Stimulated activated CD4-positive, alpha-beta T cell treated with anti-CD3 and anti-CD28 coated beads, Interleukin-4, amount 100 ng/mL, for 48 hours (primary cell): ENCODE results near the gene THSD4.
"Not testable (repeated sequence)": the region's sequence is repeated elsewhere in the genome, so short reads cannot be mapped to it uniquely, and the experiment has no call there.

Experiments
- DNase-seq, 2 donors: peaks; one replicate each; pipeline ENCODE4 v3.0.0-alpha.2; 2020; ENCODE audit warnings: low read depth in 2 of 2

The THSD4 gene

DNA sequence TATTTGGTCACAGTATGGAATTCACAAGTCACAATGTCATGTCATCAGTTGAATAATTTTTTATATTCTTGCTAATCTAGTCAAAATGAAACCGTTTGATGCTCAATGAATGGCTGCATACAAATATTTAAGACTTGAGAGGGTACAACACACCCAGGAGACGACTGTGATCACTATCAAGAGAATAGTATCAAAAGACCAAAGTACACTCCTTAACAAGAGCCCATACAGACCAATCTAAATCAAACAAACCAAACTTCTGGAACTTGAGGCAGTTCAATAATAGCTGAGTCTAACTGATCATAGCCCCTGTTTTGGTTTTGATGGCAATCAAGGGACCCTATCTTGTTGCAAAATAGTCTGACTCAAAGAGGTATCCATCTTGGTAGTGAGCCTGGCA lies 265.1 kb downstream of the THSD4 start:
- DNase-seq = no peak

DNA sequence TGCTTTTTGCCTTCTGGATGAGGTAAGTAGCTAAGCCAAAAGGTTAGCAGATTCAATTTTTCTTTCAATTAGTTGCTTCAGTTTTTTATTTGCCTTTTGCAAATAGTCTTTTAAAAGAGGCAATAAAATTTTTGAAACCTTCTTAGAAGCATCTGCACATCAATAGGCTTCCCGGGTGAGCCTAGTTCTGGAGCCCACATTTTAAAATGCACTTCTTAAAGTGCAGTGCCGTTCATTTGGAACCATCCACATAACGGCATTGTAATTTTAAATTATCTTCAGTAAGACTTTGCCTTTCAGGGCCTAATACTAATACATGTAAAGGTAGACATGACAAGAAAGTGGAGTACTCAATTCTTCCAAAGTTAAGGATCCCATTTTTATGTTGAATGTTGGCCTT lies 269.2 kb downstream of the THSD4 start:
- no peak for DNase-seq

DNA sequence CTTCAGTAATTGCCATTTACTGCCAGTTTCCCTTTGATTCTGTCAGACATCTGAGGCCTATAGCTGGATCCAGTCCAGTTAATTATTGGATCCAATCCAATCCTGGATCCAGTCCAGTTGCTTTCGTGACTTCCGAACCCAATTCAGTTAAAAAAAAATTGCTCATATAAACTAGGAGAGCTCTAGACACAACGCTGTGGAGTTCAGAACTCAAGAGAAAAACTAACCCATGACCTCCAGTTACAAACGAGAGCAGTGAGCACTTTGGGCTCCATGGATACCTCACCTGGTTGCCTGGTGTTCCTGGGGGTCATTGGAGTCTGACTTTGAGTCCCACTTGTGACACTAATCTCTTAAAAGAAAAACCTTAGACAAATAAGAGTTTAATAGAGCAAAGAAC lies 269.8 kb downstream of the THSD4 start:
- DNase-seq = no peak

DNA sequence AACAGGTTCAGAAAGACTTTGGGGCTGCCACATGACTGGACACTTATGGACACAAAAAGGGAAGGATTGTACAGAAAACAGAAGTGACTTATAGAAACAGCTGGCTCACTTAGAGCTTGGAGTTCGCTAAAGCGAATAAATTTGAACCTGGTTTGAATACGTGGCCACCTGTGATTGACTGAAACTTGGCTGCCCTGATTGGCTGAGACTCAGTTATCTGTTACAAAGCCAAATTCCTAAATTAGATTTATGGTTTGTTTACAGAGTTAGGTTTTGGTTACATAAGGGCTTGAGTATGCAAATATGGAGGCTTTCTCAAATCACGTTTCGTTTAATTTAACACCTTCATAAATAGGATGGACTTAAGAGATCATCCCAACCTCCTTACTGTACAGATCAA lies 270.2 kb downstream of the THSD4 start:
- DNase-seq = no peak

DNA sequence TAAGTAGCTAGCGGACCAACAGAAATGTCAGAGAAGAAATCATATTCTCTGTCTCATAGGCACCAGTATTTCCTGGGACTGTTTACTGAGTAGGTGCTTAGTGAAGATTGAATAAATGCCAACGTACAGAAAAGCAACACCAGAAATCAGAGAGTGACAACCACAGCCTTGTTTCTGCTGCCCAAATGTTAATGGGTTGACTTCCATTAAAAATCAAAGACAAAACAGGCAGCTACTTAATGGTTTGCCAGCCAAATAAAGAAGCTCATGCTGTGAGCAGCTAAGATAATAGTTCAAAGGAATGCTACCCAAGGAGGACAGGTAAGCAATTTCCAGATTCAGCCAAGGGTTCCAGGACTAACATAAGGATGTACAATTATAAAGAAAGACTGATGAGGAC lies 270.7 kb downstream of the THSD4 start:
- DNase-seq = no peak

DNA sequence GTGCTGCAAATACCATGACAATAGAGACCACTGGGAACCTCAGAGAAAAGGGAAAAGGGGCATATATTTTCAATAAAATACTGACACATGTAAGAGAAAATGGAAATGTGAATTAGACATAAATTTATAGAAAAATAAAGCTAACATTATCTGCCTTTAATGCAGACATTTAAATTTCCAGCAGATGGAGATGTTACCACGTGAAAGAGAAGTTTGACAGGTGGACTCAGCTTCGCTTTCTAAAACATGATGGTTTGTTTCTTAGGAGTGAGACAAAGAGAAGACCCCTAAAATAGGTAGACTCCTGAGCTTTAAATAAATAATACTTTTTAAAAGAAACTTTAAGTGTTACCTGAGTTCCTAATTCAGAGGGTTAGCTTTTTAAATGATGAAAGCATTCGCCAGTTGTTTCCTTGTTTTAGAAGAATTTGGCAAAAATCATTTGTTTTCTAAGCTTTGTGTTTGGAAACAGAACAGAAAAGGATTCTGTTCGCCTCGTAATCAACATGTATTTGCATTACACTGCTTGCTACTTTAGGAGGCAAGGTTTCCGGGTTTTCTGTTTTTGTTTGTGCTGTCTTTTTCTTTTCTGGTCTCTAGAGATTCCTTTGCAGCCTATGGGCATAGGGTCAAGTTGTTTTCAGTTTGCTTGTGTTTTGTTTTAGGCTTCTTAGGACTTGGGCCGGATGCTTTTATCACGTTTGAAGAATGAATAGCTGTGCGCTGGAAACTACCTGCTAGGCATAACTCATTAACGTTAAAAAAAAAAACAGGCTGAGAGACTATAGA lies 271.4 kb downstream of the THSD4 start:
- no peak for DNase-seq

DNA sequence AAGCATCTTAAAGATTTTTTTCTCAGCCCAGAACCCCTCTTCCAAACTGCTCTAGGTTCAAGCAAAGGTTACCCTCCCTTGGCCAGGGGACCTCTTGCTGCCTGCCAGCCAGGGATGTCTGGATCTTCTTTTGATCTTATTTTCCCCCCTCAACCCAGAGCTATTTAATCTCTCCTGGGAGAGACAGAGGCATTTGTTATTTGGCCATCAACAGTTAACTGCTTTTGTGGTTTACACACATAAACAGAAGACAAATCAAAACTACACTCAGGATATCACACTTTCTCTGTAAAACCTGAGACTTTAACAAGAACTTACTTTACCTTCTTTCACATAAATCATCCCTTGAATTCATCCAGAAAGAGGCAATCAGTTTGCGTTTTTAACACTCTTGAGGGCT lies 272.5 kb downstream of the THSD4 start:
- DNase-seq = no peak

DNA sequence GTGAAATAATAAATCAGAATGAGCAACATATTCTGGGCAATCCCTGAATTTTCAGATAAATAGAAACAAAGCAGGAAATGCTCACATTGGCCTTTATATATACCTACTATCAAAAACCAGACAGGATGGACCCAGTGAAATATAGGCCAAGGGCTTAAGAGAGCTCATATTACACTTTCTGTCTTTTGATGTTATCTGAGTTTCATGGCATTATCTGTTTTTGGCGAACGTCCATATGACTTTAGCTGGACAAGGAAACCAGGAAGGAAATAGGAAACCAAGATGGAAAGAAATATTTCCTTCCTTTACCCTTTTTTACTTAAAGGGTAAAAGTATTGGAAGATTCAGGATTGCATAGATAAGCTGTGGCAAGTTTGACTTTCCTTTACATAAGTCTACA lies 274.8 kb downstream of the THSD4 start:
- no peak for DNase-seq

DNA sequence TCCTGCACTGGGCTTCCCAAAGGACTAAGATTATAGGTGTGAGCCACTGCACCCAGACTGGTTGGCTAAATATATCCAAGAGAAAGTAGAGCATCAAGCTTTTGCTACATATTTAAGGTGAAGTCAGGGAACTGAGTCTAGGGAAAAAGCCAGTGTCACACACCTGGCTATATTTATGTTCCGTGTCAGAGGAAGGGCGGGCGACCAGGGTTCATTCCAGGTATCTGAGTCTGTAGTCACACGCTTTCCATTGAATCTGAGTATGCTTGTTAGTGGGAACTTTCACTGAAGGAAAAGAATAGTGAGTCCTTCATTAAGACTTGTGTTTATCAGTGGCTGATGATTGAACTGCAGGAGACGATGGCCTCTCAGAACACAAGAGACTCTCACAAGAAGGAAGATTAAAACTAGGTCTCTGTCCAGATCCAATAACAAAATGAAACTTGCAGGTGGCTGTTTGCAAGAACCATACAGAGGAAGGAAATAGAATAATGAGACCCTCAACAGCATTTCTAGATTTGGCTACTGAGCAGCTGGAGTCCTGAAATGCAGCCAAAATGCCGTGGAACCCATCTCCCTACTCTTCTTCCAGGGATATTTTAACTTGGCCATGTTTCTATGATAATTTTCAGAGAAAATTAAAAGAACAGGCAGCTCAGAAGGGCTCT lies 276.3 kb downstream of the THSD4 start:
- DNase-seq = no peak

DNA sequence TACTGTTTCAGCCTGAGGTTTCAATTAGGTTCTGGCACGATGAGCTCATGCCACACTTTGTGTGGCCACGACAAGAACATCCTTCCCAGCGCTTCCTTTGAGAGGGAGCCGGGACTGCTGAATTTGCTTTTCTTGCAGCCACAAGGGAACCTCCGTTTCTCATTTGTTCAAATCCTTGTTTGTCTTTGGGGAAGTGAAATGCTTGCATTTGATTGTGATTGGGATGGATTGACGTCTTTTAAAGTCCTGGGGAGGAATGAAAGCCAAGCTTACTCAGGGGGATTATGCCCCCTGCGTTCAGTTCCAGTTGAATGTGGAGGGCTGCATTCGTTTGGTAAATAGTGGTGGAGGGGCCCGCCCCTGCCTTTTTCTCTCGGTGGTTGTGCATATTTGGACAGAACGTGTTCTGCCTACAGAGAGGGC lies 277.6 kb downstream of the THSD4 start:
- DNase-seq = no peak

DNA sequence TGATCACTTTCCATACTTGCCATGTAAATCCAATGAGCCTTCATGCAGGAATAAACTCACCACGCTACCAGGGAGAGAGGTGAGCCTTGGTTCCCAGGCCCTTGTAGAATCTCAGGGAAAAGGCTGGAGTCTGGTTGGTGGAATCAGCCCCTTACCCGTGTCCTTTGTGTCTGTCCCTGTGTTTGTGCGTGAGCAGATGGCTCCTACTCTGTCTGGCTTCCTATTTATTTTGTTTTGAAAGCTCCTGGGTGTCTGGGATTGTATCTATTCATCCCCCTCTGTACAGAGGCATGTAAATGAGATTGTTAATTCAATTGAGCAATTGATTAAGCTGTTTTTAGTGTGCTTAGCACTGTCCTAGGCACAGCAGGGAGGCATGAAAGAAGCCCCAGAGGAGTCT lies 278.1 kb downstream of the THSD4 start:
- no peak for DNase-seq

DNA sequence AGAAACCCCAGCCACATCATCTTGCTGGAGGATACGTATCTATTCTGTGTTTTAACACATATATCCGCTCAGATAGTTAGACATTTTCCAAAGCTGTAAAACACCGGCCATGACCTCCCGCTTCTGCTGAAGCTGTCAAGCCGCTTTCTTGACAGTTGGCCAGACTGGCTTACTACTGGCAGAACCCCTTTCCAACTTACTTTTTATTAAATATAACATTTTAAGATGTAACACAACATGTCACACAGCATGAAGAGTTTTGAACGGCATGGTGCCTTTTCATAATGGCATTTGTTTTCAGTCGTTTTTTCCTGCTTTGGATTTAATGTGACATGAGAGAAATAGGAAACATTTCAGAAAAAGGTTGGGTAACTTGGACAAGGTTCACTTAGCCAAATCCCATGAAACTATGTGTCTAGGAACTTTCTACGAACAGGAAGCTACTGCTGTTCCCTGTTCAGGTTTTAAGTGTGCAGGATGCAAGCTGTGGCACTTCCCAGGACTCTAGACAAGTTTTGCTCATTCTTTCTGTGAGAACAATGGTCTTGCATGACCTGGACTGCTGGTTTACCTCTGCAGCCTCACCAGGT lies 281.4 kb downstream of the THSD4 start:
- no peak for DNase-seq

DNA sequence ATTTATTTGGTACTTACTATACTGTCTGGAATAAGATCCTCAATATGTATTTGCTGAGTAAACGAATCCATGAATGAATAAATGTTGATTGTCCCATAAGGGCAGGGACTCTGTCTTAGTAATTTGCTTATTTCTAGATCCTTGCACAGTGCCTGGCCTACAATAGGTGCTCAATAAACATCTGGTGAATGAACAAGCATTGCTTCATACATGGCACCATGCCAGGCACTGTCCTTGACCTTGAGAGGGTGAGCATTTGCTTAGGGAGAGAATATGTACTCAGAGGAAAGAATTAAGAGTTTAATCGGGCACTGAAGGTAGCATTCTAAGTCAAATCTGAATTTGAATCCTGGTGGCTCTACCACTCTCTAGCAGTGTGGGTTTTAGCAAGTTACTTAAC lies 282.1 kb downstream of the THSD4 start:
- DNase-seq = no peak

DNA sequence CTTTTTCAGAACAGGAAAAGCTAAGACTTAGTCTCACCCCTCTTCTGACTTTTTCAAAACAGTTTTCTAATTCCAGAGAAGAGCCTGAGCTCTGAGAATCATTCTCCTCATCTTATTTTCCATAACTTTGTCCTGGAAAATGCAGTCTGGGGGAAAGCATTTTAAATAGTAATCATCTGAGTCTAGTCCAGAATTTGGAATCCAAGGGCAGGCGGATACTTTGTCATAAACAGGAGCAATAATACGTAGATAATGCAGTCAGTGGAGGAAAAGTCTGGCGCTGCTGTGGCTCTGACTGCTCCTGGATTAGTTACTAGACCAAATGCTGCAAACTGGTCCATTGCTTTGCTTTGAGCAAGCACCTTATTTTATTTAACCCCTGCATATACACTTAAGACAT lies 285.0 kb downstream of the THSD4 start:
- no peak for DNase-seq

DNA sequence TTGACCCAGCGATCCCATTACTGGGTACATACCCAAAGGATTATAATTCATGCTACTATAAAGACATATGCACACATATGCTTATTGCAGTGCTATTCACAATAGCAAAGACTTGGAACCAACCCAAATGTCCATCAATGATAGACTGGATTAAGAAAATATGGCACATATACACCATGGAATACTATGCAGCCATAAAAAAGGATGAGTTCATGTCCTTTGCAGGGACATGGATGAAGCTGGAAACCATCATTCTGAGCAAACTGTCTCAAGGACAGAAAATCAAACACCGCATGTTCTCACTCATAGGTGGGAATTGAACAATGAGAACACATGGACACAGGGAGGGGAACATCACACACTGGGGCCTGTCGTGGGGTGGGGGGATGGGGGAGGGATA lies 286.5 kb downstream of the THSD4 start:
- not testable (repeated sequence) for DNase-seq

DNA sequence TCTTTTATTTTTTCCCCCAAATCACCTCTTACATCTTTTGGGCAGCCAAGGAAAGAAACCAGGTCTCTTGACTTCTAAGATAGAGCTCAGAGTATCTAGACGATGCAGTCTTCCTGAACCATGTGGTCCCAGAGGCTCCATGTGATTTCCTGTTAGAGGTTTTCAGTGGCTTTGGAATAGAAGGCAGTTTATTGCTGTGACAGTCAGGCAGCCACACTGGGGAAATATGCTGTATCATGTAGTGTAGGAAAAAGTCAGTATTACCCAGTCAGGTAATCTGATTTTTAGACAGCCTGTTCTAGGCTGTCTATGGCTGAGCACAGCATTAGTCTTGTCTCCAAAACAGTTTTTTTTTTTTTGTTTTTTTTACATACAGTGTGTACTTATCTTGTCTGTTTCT lies 294.3 kb downstream of the THSD4 start:
- DNase-seq = no peak

DNA sequence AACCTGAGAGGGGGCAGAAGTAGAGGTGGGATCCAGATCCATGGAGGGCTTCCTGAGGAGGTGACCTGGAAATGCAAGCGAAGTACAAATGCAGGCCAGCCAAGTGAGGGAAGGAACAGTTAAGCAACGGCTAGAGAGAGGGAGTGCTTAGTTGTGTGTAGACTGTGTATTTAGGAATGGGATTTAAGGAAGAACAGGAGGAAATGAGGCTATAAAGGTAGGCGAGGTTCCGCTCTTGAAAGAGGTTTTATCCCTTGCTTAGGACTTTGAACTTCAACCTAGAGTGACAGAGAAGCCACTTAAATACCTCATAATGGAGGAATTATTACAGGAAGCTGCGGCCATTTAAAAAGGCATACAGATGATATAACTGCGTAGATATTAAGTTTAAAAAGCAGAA lies 295.1 kb downstream of the THSD4 start:
- no peak for DNase-seq

DNA sequence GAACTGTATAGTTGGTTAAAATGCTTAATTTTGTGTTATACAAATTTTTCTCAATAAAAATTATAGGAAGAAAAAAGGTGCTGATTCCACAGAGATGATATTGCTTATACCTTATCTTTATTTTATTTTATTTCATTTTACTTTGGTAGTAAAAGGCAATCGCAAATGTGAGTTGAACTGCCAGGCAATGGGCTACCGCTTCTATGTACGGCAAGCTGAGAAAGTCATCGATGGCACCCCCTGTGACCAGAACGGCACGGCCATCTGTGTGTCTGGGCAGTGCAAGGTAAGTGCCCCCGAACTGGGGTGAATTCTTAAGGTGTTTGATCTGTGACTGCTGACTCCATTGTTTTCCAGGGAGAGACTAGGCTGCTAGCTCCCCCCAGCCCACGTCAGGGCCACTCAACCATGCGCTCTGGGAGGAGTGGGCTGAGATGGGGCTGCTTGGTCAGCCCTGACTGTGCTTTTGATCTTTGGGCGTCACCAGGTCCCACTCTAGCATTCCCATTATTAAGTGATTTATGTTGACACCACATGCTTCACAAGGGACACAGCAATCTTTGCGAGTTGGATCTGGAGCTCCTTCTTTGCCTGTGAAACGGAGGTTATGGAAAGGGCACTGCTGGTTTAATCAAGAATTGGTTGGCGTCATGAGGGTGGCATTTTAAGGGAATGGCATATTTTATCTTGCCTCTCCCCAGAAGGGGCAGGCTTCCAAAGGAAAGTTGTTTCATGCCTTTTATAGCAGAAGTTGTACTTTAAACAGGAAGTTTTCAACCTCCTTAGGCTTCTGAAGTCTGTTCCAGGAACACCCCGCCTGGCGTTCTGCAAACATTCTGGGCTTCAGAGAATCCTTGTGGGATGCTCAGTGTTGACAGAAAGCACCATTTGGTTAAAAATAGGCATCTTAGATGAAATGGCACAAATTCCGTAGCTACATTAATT lies 296.5 kb downstream of the THSD4 start:
- DNase-seq = no peak

DNA sequence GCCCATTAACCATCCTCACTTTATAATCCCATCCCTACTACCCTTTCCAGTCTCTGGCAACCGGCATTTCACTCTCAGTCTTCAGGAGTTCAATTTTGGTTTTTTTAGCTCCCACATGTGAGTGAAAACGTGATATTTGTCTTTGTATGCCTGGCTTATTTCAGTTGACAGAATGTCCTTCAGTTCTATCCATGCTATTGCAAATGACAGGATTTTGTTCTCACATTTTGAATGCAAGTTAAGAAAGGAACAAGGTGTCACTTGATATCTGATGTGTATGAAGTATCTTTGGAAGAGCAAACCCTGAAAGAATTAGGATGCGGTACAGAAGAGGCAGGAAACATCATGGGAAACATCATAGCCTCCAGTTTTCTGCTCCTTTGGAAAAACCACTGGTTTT lies 298.1 kb downstream of the THSD4 start:
- DNase-seq = no peak

DNA sequence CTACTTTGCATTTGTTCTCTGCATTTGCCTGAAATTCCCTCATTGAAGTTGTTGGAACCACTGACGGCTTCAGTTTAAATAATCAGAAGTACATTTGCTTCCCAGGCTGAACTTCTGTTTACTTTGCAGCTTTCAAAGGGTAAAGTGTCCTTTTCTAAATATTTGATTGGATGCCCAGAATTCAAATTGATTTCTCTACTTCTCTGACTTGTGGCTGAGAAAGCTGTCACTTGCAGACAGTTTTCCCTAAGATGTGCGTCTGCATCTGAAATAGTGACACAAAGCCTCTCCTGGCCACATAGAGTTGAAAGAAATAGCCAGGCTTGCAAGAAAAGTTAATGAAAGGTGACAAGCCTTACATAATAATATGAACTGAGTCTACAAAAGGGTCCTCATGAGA lies 299.6 kb downstream of the THSD4 start:
- no peak for DNase-seq

DNA sequence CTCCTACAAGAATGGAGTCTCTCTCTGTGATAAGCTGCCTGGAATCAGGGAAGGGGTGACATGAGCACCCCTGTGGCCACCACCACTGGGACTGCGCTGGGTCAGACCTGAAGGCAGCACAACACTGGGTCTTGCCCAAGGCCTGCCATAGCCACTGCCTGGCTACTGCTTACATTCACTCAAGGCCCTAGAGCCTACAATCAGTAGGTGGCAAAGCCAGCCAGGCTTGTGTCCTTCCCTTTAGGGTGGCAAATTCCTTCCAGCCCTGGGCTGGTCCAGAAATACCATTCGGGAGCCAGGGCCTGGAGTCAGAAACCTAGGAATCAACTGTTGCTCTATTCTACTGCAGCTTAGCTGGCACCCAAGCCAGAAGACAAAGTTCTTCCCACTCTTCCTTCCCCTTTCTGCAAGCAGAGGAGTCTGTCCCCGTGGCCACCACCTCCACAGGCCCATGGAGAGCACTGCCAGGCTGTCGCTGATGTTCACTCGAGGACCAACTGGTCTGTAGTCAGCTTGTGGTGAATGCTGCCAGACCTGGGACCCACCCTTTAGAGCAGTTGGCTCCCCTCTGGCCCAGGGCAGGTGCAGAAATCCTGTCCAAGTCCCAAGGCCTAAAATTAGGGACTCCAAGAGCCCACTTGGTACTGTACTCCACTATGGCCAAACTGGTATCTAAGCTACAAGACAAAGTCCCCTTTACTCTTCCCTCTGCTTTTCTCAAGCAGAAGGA lies 307.4 kb downstream of the THSD4 start:
- DNase-seq = no peak
